ENCODE results near the gene PALB2.

- no peak for TF ChIP-seq CTCF (conservative IDR thresholded peaks at IDR 0.05; ENCODE audit: low read depth in 2 of 2)
- TF ChIP-seq ETS1 (IDR thresholded peaks at IDR 0.05), result no peak
- TF ChIP-seq EZH2 (IDR thresholded peaks at IDR 0.05; ENCODE audit: low read depth, unreplicated experiment), result no peak
- TF ChIP-seq EZH2phosphoT487 (IDR thresholded peaks at IDR 0.05; ENCODE audit: unreplicated experiment), result no peak
- no peak for TF ChIP-seq POLR2AphosphoS5 (IDR thresholded peaks at IDR 0.05; ENCODE audit: low read depth)
- TF ChIP-seq, protein P1, sequence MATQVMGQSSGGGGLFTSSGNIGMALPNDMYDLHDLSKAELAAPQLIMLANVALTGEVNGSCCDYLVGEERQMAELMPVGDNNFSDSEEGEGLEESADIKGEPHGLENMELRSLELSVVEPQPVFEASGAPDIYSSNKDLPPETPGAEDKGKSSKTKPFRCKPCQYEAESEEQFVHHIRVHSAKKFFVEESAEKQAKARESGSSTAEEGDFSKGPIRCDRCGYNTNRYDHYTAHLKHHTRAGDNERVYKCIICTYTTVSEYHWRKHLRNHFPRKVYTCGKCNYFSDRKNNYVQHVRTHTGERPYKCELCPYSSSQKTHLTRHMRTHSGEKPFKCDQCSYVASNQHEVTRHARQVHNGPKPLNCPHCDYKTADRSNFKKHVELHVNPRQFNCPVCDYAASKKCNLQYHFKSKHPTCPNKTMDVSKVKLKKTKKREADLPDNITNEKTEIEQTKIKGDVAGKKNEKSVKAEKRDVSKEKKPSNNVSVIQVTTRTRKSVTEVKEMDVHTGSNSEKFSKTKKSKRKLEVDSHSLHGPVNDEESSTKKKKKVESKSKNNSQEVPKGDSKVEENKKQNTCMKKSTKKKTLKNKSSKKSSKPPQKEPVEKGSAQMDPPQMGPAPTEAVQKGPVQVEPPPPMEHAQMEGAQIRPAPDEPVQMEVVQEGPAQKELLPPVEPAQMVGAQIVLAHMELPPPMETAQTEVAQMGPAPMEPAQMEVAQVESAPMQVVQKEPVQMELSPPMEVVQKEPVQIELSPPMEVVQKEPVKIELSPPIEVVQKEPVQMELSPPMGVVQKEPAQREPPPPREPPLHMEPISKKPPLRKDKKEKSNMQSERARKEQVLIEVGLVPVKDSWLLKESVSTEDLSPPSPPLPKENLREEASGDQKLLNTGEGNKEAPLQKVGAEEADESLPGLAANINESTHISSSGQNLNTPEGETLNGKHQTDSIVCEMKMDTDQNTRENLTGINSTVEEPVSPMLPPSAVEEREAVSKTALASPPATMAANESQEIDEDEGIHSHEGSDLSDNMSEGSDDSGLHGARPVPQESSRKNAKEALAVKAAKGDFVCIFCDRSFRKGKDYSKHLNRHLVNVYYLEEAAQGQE (IDR thresholded peaks at IDR 0.05; ENCODE audit: unreplicated experiment), result no peak
- TF ChIP-seq CREB1 (CRISPR knock-in tag; IDR thresholded peaks at IDR 0.05; ENCODE audit: low read depth), result no peak
Observed at GRCh38 chr16:23642246-23642774, 1.2 kb upstream of the PALB2 start.

Measured in GM23338 (cell line).